H1 (cell line): ENCODE results near the gene MYPOP. TPM values are rescaled to one million over a fixed set of nuclear protein-coding genes. Genes with fewer than 3 reads are reported as not detected.

Experiments used
- CTBP2 ChIP-seq: IDR thresholded peaks from 2 replicates; pipeline ENCODE4 v1.7.0; 2011; ENCODE audit warnings: borderline replicate concordance, mild to moderate bottlenecking, moderate library complexity, mixed read lengths, low read length; ENCODE audit not compliant: insufficient read depth, insufficient read length
- EP300 ChIP-seq, 2 experiments: IDR thresholded peaks; 1 replicate in 1 of 2; 2 replicates in 1 of 2; pipeline ENCODE4 v1.6.1; 2011 to 2012; ENCODE audit warnings: low read depth in 2 of 2, low read length in 2 of 2, mild to moderate bottlenecking in 2 of 2, borderline replicate concordance in 1 of 2, inconsistent platforms in 1 of 2, moderate library complexity in 1 of 2
- EZH2 ChIP-seq: fragments of 200-600 bp; sonication (generic); IDR thresholded peaks from 2 replicates; pipeline ENCODE4 v1.7.1; 2012; ENCODE audit warnings: low read depth, mild to moderate bottlenecking, moderate library complexity, low read length, inconsistent platforms; ENCODE audit not compliant: severe bottlenecking
- TEAD4 ChIP-seq: IDR thresholded peaks from 2 replicates; pipeline ENCODE4 v1.6.1; 2012; ENCODE audit warnings: low read depth, low read length, inconsistent platforms, mixed read lengths
- YY1 ChIP-seq: IDR thresholded peaks from 2 replicates; pipeline ENCODE4 v1.6.1; 2011; ENCODE audit warnings: low read depth, mild to moderate bottlenecking, low read length
- polyA plus RNA-seq, 7 experiments: library from polyadenylated mRNA; depleted of rRNA in 3 of 7; stranded (reverse) in 5 of 7; unstranded in 2 of 7; fragments of >200 nt in 5 of 7; fragments of 200-250 nt in 2 of 7; gene quantifications; 1 replicate in 5 of 7; 2 replicates in 1 of 7; 4 replicates in 1 of 7; pipeline versions ENCODE4 v1.2.1 to v1.2.3, GENCODE V29; 2011 to 2013; ENCODE audit warnings: missing spikeins in 2 of 7, mixed read lengths in 2 of 7
- total RNA-seq: library from RNA; stranded (reverse); fragmentation: NEBNext Ultra II Directional; extraction: Animal tissue kit (Norgen Biotek cat#: 25700); gene quantifications from 2 replicates; pipeline ENCODE4 v1.2.1, GENCODE V29; 2021

MYPOP gene
- total and polyA plus RNA-seq, 2 of the 8 experiments (the other 6 are each of a cell fraction or from before 2014, with no cell fraction given) = 3.2 to 11.1 TPM

DNA sequence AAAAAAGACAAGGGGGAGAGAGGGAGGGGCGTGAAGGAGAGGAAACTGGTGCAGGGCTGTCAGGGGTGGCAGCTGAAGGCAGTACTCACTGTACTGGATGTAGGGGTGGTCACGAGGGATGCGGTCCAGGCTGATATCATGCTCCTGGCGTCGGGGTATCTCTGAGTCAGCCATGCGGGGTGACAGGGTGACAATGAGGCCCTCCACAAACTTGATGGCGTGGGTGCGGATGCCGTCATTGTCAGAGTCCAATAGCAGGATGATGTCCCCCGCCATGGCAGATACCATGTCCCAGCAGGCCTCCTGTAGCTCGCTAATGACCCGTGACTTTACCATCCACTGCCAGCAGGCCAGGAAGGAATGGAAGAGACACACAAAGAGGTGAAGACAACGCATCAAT lies 54.8 kb downstream of the MYPOP start (continued):
- no peak for TF ChIP-seq EZH2
- TF ChIP-seq TEAD4 = no peak
- no peak for TF ChIP-seq CTBP2
- TF ChIP-seq EP300 (IDR thresholded peaks at IDR 0.05; ENCODE audit: borderline replicate concordance in 1 of 2, low read depth in 2 of 2, low read length in 2 of 2) = no peak
- TF ChIP-seq YY1 = no peak
